HG02623 (cell line): Measurements from ENCODE around the gene DDI1.
"Not testable (repeated sequence)": the region's sequence is repeated elsewhere in the genome, so short reads cannot be mapped to it uniquely, and the experiment has no call there.

Experiments
- ATAC-seq: cut with Tn5 transposase; IDR thresholded peaks from one replicate; pipeline ENCODE4 v1.9.1; 2021; ENCODE audit warnings: moderate library complexity; ENCODE audit not compliant: unreplicated experiment

The DDI1 gene

GRCh38 chr11:104036995-104037394 is 555 bp downstream of the DDI1 start:
- no peak for ATAC-seq

- no peak for ATAC-seq
Measured at GRCh38 chr11:104041792-104042191, 5.4 kb downstream of the DDI1 start.

DNA sequence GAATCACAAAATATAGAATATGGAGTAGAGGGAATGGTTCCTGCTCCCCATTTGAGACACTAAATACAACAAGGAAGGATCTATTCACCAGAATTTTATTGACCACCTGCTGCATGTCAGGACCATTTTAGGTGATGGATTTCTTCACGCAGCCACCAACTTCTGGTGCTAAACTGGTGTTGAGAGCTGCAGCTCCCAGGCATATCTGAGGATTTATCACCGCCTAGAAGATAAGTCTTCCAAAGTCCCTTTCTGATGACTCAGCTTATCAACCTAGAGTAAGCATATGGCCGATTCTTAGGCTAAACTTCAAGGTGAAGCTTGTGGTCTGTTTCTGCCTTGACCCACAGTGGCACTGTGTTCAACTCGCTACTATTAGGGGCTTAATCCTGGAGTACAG is 6.7 kb downstream of the DDI1 start:
- ATAC-seq = no peak

DNA sequence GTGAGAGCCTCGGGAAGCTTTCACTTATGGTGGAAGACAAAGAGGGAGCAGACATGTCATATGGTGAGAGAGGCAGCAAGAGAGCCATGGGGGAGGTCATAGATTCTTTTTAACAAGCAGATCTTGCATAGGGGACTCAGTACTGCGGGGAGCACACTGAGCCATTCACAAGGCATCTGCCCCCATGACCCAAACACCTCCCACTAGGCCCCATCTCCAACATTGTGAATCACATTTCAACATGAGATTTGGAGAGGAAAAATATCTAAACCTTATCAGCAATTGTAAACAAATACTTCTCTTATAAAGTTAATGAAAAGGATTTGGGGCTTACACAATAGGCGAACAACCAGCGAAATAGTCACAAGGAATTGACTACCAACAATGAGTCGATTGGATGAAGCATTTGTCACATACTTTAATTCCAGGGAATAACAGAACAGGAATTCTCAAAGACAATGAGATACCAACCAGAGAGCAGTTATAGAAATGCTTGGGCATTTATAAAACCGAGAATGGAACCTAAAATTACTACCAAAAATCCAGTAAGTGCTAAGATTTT is 7.3 kb downstream of the DDI1 start:
- no peak for ATAC-seq

GRCh38 chr11:104046331-104046730 is 9.9 kb downstream of the DDI1 start:
- no peak for ATAC-seq

DNA sequence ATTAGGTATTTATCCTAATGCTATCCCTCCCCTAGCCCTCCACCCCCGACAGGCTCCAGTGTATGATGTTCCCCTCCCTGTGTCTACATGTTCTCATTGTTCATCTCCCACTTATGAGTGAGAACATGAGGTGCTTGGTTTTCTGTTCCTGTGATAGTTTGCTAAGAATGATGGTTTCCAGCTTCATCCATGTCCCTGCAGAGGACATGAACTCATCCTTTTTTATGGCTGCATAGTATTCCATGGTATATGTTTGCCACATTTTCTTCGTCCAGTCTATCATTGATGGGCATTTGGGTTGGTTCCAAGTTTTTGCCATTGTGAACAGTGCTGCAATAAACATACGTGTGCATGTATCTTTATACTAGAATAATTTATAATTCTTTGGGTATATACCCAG is 10.4 kb downstream of the DDI1 start:
- ATAC-seq = not testable (repeated sequence)

DNA sequence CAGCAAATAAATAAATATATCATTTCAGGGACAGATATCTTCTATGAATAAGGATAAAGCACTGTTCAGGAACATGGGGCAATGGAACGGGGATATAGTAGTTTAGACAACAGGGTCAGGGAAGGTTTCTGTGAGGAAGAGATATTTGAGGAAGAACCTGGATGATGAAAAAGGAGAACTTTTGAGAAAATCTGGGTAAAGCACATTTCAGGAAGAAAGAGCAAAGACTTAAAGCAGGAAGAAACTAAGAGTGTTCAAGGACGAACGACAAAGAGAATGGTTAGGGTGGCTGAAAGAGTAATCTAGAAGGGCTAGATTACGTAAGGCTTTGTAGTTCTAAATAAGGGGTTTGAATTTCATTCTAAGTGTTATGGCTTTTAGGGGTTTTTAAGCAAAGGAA is 12.7 kb downstream of the DDI1 start:
- no peak for ATAC-seq

- ATAC-seq = no peak
Measured at GRCh38 chr11:104051778-104052177, 15.3 kb downstream of the DDI1 start.

DNA sequence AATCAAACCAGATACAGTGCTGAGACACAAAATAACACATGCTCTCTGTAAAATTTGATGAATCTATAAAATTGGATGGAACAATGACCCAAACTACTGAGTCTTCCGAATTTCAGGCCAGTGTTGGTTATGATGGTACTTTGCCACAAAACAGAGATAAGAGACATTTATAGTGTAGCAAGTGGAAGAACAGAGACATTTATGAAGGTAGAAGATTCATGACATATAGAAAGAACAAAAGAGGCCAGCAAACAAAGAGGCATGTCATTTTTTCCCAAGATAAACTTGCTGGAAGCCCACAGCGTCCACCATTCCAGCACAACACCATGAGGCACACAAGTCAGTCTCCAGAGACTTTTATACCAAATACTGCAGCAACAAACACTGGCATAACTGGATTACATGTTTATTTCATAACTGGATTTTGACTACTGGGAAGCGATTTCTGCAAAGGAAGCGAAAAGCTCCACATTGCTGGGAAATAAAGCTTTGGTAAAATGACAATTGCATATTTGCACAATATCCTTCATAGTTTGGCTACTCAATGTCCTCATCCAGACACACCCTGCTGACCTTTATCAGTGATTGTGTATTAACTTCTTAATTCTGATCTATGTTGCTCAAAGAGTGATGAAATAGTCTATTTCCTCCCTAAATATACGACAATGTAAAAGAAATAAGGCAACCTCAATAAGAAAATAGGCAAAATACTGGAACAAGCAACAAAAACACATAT is 17.5 kb downstream of the DDI1 start:
- no peak for ATAC-seq

DNA sequence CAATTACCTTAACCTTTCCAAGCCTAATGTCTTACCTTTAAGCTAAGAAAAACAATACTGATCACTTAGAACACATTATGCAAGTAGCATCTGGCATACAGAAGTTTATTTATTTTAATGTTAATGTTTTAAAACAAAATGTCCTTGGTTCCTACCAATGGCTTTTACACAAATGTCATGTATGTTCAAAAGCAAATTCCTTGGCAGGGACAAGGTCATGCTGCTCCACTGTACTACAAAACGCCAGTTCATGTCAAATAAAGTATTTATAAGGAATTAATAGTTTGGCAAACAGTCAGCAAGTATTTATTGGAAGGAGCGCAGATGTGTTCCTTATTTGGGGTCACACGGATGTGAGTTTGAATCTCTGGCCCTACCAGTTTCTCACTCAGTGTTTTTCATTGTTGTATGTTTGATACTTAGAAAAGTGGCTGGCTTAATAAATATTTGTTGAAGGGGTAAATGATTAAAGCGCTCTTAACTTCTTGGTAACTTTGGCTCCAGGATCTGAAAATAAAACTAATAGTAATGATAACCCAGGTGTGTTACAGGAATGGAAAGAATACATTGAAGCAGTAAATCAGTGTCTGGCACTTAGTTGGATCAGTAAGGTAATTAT is 18.6 kb downstream of the DDI1 start:
- no peak for ATAC-seq

DNA sequence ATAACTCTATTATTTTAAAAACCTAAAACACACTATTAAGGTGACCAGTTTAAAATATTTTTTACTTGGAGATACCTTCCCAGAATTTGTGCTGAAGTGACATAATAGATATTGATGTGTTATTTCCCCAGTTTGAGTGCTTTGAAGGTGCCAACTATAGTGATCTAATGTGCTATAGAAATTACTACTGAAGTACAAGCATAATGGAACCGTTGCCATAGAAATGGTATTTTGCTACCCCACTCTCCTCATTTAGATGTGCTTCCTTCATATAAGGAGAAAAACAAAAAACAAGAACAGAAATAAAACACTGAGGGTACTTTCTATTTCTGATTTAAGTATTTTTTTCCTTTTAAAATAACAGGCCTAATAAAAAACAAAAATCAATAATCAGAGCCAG is 19.2 kb downstream of the DDI1 start:
- ATAC-seq = no peak

GRCh38 chr11:104057908-104058307 is 21.5 kb downstream of the DDI1 start:
- ATAC-seq = no peak

DNA sequence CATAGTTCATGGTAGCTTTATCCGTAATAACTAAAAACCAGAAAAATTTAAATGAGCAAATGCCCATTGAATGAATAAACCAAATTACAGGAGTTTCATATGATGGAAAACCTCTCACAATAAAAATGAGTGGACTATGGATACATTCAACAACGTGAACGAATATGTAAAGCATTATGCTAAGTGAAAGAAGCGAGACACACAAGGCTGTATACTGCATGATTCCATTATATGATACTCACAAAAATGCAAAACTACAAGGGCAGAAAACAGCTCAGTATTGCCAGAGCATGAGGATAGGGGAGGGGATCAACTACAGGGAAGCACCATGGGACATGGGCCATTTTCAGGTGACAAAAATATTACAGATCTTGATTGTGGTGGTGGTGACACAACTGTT is 22.2 kb downstream of the DDI1 start:
- no peak for ATAC-seq

GRCh38 chr11:104060004-104060794 is 23.8 kb downstream of the DDI1 start:
- no peak for ATAC-seq

DNA sequence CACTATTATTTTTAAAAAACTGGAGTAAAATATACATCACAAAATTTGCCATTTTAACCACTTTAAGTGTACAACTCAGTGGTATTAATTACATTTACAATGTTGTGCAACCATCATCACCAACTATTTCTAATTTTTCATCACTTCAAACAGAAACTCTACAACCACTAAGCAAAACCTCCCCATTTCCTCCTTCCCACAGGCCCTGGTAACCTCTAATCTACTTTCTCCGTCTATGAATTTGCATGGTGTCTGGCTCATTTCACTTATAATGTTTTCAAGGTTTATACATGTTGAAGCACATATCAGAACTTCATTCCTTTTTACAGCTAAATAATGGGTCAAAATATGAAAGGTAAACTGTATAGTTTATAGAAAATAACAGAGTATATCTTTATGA is 24.4 kb downstream of the DDI1 start:
- peak; percentile 76 for ATAC-seq

- no peak for ATAC-seq
Measured at GRCh38 chr11:104061853-104062521, 25.5 kb downstream of the DDI1 start.

- no peak for ATAC-seq
Measured at GRCh38 chr11:104064034-104064630, 27.7 kb downstream of the DDI1 start.

DNA sequence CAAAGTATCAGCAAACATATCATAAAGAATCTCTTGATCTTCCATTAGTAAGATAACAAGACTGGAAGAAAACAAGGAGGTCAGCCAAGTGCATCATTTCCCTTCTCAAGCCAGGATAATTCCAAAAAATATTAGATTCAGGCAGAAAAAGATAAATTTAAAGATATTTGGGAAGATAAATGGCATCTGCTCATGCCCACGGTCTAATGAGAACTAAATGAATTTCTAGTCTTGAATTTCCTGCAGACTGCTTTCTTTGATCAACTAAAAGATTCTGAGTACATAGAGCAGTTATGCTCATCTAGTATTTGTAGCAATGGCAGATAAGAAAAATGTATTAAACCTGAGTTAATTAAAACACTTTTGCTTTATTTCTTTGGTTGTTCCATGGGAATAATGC is 31.1 kb downstream of the DDI1 start:
- ATAC-seq = no peak

GRCh38 chr11:104073950-104074705 is 37.7 kb downstream of the DDI1 start:
- ATAC-seq = peak; percentile 83

DNA sequence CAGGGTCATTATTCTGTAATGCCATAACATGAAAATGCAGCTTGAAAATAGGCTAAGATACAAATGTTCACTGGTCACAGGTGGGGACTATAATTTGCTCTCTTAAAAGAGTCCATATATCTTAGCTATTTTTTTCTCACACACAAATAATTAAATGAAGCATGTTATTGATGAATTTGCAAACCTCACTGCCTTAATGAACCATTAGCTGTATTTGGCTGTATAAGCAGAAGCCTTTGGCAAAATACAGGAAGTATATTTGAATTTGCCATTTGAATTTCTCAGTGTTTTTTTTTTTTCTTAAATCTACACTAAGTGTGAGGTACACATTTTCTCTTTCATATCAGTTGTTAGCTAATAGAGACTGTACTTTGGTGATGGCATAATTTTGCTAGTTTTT is 38.7 kb downstream of the DDI1 start:
- no peak for ATAC-seq
